ENCODE measurements around the gene PPP1R18. TPM values are rescaled to one million over a fixed set of nuclear protein-coding genes. Genes with fewer than 3 reads are reported as not detected.
"Not testable (repeated sequence)": the region's sequence is repeated elsewhere in the genome, so short reads cannot be mapped to it uniquely, and the experiment has no call there.

Gene PPP1R18
- total RNA-seq, 4 donors from 2014 or later = 4.7 to 52.8 (median 9.0) TPM

DNA sequence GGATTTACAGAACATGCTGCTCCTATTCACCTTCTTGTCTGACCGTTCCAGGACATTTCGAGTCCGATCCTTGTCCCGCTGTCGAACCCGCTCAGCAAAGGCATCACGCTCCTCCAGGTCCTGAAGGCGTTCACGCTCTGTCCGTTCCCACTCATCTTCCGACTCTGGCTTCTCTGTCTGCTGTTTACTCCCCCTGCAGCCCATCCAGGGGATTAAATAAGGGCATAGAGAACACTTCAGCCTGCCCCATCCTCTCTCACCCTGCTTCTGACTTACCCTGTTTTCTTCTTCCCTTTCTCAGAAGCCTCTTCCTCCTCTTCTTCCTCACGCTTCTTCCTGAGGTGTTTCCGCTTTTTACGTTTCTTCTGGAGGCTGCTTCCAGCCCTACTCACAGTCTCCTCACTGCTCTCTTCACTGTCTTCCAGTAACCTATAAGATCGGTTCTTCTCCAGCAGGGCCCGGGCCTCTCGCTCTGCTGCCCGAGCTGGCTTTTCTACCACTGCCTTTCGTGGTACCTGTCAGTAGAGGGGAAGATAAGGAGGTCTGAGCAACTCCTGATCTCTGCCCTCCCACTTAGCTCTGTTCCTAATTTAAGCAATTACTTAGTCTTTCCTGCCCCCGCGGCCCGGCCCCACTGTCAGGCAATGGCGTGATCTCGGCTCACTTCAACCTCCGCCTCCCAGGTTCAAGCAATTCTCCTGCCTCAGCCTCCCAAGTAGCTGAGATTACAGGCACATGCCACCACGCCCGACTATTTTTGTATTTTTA is 15.5 kb downstream of the PPP1R18 start:
- no peak overlapping the region for H3K27ac ChIP-seq
- no peaks in the 10 kb centered on the region for H3K27me3 ChIP-seq
- H3K4me1 ChIP-seq = peaks cover 0 to 18% (median 11%) of the 10 kb centered on the region in 4 donors
- H3K36me3 ChIP-seq = peaks cover 0 to 50% (median 0%) of the 10 kb centered on the region in 3 donors
- no peak overlapping the region for H3K4me3 ChIP-seq
- no peaks in the 10 kb centered on the region for H3K9me3 ChIP-seq
- DNase-seq = no peak
- TF ChIP-seq CTCF (IDR thresholded peaks at IDR 0.05) = no peak
- no peak for TF ChIP-seq POLR2A (IDR thresholded peaks at IDR 0.05)

GRCh38 chr6:30666300-30666699 is 20.1 kb downstream of the PPP1R18 start:
- not testable (repeated sequence) for H3K27me3 ChIP-seq, H3K9me3 ChIP-seq, H3K27ac ChIP-seq, H3K4me1 ChIP-seq, DNase-seq, H3K4me3 ChIP-seq
- peaks cover 0 to 96% (median 0%) of the 10 kb centered on the region in 3 donors for H3K36me3 ChIP-seq

DNA sequence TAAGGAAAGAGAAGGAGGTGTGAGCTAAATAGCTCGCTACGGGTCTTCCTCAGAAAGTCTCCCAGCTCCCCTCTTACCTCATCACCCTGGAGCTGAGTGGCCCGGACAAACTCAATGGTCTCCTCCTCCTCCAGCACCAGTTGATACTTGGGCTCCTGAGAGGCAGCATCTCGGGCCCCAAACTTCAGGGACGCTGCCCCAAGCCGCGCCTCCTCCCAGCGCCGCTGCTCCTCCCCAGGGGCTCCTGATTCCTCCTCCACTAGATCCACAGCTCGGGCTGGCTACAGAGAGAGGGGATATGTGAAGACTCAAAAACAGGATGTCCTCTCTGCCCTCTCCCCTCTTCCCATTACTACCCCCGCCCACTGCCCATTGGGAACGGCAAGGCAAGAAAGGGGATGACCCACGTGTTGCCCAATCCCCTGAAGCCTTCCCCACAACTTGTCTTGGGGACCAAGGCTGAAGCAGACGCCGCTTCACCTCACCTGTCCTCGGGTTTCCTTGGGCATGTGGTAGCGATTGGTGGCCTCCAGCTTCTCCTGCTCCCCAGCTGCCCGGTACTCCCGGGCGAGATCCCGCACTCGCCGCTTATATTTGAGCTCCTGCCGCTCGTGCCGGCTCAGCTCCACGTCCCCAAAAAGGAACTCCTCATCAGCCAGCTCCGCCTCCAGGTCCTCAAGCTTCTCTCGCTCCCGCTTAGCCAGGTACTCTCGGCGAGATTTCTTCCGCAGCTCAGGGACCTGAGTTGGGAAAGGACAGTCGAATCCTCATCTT is 21.3 kb downstream of the PPP1R18 start:
- DNase-seq = no peak
- no peak for TF ChIP-seq POLR2A (IDR thresholded peaks at IDR 0.05)
- no peak for TF ChIP-seq CTCF (IDR thresholded peaks at IDR 0.05)
- no peaks in the 10 kb centered on the region for H3K9me3 ChIP-seq
- no peak overlapping the region for H3K4me3 ChIP-seq
- H3K27me3 ChIP-seq = no peaks in the 10 kb centered on the region
- no peaks in the 10 kb centered on the region for H3K4me1 ChIP-seq
- H3K27ac ChIP-seq = no peak overlapping the region
- H3K36me3 ChIP-seq = peaks cover 0 to 99% (median 0%) of the 10 kb centered on the region in 3 donors

DNA sequence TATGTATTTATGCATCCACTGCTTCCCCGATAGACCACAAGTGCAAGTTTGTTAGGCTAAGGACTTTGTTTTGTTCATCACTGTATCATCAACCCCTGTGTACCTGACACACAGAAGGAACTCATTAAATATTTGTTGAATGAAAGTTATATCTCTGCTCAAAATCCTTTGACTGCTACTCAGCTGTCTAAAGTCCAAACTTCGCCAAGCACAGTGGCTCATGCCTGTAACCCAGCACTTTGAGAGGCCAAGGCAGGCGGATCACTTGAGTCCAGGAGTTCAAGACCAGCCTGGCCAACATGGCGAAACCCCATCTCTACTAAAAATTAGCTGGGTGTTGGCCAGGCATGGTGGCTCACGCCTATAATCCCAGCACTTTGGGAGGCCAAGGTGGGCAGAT is 28.5 kb downstream of the PPP1R18 start:
- H3K27ac ChIP-seq, H3K4me1 ChIP-seq, H3K27me3 ChIP-seq, H3K4me3 ChIP-seq, DNase-seq, H3K9me3 ChIP-seq: not testable (repeated sequence)
- H3K36me3 ChIP-seq = peaks cover 0 to 100% (median 0%) of the 10 kb centered on the region in 3 donors

DNA sequence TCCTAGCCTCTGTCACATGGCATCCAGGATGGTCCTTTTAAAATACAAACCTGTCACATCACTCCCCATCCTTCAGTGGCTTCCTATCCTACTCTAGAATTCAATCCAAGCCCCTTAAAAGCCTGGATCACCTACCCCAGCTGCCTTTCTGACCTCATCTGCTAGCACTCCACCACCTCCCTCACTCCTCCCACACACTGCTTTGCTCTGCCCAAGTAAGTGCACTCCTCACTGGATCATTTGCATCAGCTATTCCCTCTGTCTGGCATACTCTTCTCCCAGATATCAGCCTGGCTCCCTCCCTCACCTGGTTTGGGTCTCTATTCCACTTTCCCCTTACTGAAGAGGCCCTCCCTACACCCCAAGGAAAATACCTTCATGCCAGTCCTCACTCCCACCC is 29.0 kb downstream of the PPP1R18 start:
- peaks cover 0 to 100% (median 0%) of the 10 kb centered on the region in 3 donors for H3K36me3 ChIP-seq
- H3K9me3 ChIP-seq = no peaks in the 10 kb centered on the region
- TF ChIP-seq POLR2A (IDR thresholded peaks at IDR 0.05) = no peak
- TF ChIP-seq CTCF (IDR thresholded peaks at IDR 0.05) = no peak
- no peaks in the 10 kb centered on the region for H3K27me3 ChIP-seq
- no peak overlapping the region for H3K27ac ChIP-seq
- no peak for DNase-seq
- H3K4me3 ChIP-seq = no peak overlapping the region
- H3K4me1 ChIP-seq = no peaks in the 10 kb centered on the region

DNA sequence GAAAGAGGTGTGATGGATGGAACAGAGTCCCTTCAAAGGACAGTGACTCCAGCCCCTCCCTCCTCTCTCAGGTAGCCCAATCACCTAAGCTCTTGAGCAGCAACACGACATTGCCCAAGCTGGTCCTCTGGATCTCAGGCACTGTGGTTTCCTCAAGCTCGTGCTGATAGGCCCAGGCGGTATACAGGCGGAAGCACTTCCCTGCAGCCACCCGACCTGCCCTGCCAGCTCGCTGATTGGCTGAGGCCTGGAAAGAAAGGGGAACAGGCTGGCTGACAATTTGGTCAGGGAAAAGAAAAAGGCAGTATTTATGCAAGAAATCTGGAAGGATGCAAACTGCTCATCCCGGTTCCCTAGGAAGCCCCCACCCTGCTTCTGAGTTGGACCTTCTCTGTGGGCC is 29.9 kb downstream of the PPP1R18 start:
- H3K9me3 ChIP-seq = no peaks in the 10 kb centered on the region
- no peaks in the 10 kb centered on the region for H3K27me3 ChIP-seq
- peaks cover 0 to 100% (median 0%) of the 10 kb centered on the region in 3 donors for H3K36me3 ChIP-seq
- no peaks in the 10 kb centered on the region for H3K4me1 ChIP-seq
- no peak overlapping the region for H3K27ac ChIP-seq
- TF ChIP-seq CTCF (IDR thresholded peaks at IDR 0.05) (no peak), POLR2A (IDR thresholded peaks at IDR 0.05) (no peak)
- DNase-seq = no peak
- no peak overlapping the region for H3K4me3 ChIP-seq
